Caco-2 (cell line): Measurements from ENCODE around the gene TBX4. TPM values are rescaled to one million over a fixed set of nuclear protein-coding genes. Genes with fewer than 3 reads are reported as not detected.

Experiments
- BruUV-seq: library from RNA; stranded (reverse); fragments of 400-500 nt; replicated peaks from 2 replicates; lab custom pipeline; 2021; lab: Mats Ljungman, UMichigan
- CTCF ChIA-PET: fragments of 300-600 bp; sonication (Branson Sonifier 250); formaldehyde crosslinking; loops from one replicate; lab custom pipeline; 2022; ENCODE audit warnings: antibody characterized with exemption; lab: Charles Lee
- POLR2A ChIA-PET: fragments of 300-600 bp; sonication (Branson Sonifier 250); formaldehyde crosslinking; loops from one replicate; lab custom pipeline; 2022; ENCODE audit warnings: antibody characterized with exemption; lab: Charles Lee
- DNase-seq, 2 experiments: peaks; one replicate each; pipeline versions ENCODE4 v3.0.0 to v3.0.0-alpha.2; 2020 to 2022
- H3K27me3 ChIP-seq: replicated peaks from 2 replicates; pipeline ENCODE4 v1.6.0; 2011; ENCODE audit warnings: low read length; ENCODE audit not compliant: control insufficient read depth, insufficient read depth
- H3K36me3 ChIP-seq: 2 replicates; pipeline ENCODE4 v1.5.1; 2011; ENCODE audit warnings: low read length; ENCODE audit not compliant: control insufficient read depth, insufficient read depth
- H3K4me1 ChIP-seq: fragments of 250-450 bp; sonication (Bioruptor Pico); 2 replicates; pipeline ENCODE4 v1.5.1; 2020; ENCODE audit warnings: mild to moderate bottlenecking
- H3K4me3 ChIP-seq: 2 replicates; pipeline ENCODE4 v1.5.1; 2011; ENCODE audit warnings: low read depth, mild to moderate bottlenecking, control low read depth, low read length
- H3K9me3 ChIP-seq: fragments of 250-450 bp; sonication (Bioruptor Pico); 2 replicates; pipeline ENCODE4 v1.5.1; 2020; ENCODE audit warnings: mild to moderate bottlenecking, moderate library complexity
- H3K27ac Mint-ChIP-seq: one replicate; pipeline ENCODE4 v1.8.0; 2022; ENCODE audit warnings: mixed read lengths; ENCODE audit not compliant: unreplicated experiment
- H3K27me3 Mint-ChIP-seq: one replicate; pipeline ENCODE4 v1.8.0; 2022; ENCODE audit warnings: mixed read lengths; ENCODE audit not compliant: insufficient read depth, unreplicated experiment
- H3K36me3 Mint-ChIP-seq: one replicate; pipeline ENCODE4 v1.8.0; 2022; ENCODE audit warnings: mild to moderate bottlenecking, mixed read lengths; ENCODE audit not compliant: insufficient read depth, unreplicated experiment
- H3K4me1 Mint-ChIP-seq: one replicate; pipeline ENCODE4 v1.8.0; 2022; ENCODE audit warnings: low read depth, mixed read lengths; ENCODE audit not compliant: unreplicated experiment
- H3K4me3 Mint-ChIP-seq: one replicate; pipeline ENCODE4 v1.8.0; 2022; ENCODE audit warnings: mild to moderate bottlenecking, moderate library complexity, mixed read lengths; ENCODE audit not compliant: unreplicated experiment
- H3K9me3 Mint-ChIP-seq: one replicate; pipeline ENCODE4 v1.8.0; 2022; ENCODE audit warnings: mixed read lengths; ENCODE audit not compliant: unreplicated experiment
- intact Hi-C: fragments of 100-400 bp; cut with micrococcal nuclease; formaldehyde crosslinking; loops from one replicate; pipeline ENCODE4 v1.10.0; 2022; ENCODE audit not compliant: unreplicated experiment
- total RNA-seq: library from RNA; stranded (reverse); gene quantifications from 2 replicates; pipeline ENCODE4 v1.2.3, GENCODE V29; 2022
- TF ChIP-seq, protein P1 (sequence below), 2 experiments: fragments of 200-600 bp in 1 of 2; IDR thresholded peaks; 1 replicate in 1 of 2; 2 replicates in 1 of 2; pipeline versions ENCODE4 v1.5.1 to v1.8.0; 2011 to 2022; ENCODE audit warnings: antibody characterized with exemption in 1 of 2, control low read depth in 1 of 2, inconsistent platforms in 1 of 2, low read depth in 1 of 2, low read length in 1 of 2, mild to moderate bottlenecking in 1 of 2, moderate library complexity in 1 of 2; ENCODE audit not compliant: insufficient read depth in 1 of 2, severe bottlenecking in 1 of 2, unreplicated experiment in 1 of 2

Gene TBX4
- total RNA-seq, 1 experiment from 2014 or later, result 2.5 TPM

DNA sequence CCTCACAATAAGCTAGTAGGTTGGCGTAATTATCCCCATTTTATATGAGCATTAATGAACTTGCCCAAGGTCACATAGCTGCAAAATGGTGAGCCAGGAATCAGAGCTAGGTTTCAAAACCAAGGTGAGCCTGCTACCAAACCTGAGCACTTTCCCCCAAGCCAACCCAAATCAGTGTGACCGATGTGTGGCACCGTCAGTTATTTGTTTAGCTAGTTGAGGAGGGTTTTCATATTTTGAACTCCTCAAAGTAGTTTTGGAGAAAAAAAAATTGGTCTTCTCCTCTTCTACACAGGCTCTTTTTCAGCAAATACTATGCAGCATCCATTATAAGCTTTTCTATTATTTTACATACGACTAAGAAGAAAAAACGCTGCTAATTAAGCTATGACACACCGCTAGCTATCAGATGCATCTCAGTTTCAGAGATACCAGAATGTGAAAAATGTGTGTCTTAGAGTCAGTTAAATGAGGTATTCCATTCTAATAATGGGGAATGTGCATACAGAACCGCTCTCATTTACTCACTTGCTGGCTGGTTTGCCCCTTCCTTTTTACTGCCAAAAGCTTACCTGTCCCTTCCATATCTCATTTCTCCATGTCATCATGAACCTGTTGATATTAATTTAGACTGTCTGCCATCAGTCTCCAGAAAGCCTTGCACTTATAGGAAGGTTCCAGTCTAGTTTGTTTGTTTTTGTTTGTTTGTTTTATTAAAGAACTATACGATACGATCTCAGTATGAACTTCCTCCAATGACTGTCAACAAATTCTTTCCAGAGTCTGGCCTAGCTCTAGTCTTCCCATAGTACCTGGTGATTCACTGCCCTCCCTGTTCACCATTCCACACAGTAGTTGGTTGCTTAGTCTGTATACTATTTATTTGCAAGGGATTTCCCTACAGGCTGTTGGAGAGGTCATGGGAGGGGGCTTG, 2.2 kb upstream of the TBX4 start:
- no peaks in the 10 kb centered on the region for H3K36me3 ChIP-seq
- H3K9me3 ChIP-seq, result peaks cover 8% of the 10 kb centered on the region
- DNase-seq, result no peak
- CTCF ChIA-PET, result interaction anchor here (0.6 to 0.8 kb wide), 2 partner anchors 37 to 61 kb away, joined by 3 to 4 read pairs; no protein-coding TSS in a partner anchor
- BruUV-seq, result no TSS peak
- POLR2A ChIA-PET, result no interaction called here
- intact Hi-C loops, result no loop called here
- peaks cover 18% of the 10 kb centered on the region for H3K9me3 Mint-ChIP-seq
- no peak overlapping the region for H3K4me3 ChIP-seq
- H3K36me3 Mint-ChIP-seq, result no peaks in the 10 kb centered on the region
- no peaks in the 10 kb centered on the region for H3K27me3 Mint-ChIP-seq
- TF ChIP-seq, protein P1, sequence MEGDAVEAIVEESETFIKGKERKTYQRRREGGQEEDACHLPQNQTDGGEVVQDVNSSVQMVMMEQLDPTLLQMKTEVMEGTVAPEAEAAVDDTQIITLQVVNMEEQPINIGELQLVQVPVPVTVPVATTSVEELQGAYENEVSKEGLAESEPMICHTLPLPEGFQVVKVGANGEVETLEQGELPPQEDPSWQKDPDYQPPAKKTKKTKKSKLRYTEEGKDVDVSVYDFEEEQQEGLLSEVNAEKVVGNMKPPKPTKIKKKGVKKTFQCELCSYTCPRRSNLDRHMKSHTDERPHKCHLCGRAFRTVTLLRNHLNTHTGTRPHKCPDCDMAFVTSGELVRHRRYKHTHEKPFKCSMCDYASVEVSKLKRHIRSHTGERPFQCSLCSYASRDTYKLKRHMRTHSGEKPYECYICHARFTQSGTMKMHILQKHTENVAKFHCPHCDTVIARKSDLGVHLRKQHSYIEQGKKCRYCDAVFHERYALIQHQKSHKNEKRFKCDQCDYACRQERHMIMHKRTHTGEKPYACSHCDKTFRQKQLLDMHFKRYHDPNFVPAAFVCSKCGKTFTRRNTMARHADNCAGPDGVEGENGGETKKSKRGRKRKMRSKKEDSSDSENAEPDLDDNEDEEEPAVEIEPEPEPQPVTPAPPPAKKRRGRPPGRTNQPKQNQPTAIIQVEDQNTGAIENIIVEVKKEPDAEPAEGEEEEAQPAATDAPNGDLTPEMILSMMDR (IDR thresholded peaks at IDR 0.05; ENCODE audit: insufficient read depth in 1 of 2, low read depth in 1 of 2, low read length in 1 of 2, severe bottlenecking in 1 of 2, unreplicated experiment in 1 of 2), result no peak
- H3K27ac Mint-ChIP-seq, result no peak overlapping the region
- peaks cover 9% of the 10 kb centered on the region for H3K4me1 ChIP-seq
- H3K27me3 ChIP-seq, result no peaks in the 10 kb centered on the region
- H3K4me1 Mint-ChIP-seq, result peaks cover 14% of the 10 kb centered on the region
- H3K4me3 Mint-ChIP-seq, result no peak overlapping the region

DNA sequence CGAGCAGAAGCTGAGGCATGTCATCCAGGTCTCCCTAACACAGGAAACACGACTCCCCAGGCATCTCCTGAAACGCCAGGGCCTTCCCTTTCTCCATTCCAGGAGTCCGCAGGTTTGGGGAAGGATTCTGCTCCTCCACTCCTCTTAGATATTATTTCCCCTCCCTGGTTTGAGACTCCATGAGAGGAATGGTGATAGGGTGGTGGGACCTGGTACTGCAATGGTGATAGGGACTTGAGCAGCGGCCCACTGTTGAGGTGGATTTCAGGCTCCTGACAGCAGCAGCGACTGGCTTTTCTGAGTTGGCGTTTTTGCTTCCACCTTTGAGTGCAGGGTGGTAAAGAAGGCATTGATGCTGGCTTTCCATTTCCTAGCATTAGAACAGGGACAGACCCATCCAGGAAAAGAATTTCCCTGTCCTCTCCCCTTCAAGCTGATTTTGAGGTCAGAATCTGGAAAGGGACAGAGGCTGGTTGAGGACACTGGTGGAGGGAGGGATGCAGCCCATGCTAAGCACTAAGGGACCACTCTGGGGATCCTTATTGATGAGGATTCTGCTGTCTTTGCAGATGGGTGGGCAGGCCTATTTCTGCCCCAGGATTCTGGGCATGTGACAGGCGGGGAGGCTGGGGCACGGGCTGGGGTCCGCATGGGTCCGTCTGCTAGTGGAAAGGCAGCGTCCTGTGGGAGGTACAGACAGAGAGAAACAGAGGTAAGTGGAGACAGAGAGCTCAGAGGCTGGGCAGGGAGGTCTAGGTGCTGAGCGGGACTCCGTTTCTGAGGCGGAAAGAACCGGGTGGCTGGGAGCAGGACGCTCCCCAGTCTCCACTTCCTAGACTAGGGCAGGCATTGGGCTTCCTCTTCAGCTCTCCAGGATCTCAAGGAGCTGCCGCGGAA, 1.3 kb upstream of the TBX4 start:
- Histone ChIP-seq H3K4me1 (peaks cover 18% of the 10 kb centered on the region), H3K27me3 (no peaks in the 10 kb centered on the region), H3K9me3 (peaks cover 8% of the 10 kb centered on the region), H3K36me3 (no peaks in the 10 kb centered on the region), H3K4me3 (no peak overlapping the region)
- no TSS peak for BruUV-seq
- Mint-ChIP-seq H3K4me3 (no peak overlapping the region), H3K27me3 (no peaks in the 10 kb centered on the region), H3K27ac (no peak overlapping the region), H3K4me1 (peaks cover 23% of the 10 kb centered on the region), H3K9me3 (peaks cover 18% of the 10 kb centered on the region), H3K36me3 (no peaks in the 10 kb centered on the region)
- ChIA-PET POLR2A (no interaction called here), CTCF (interaction anchor here (0.8 kb wide), 1 partner anchor 60 kb away, joined by 4 read pairs; no protein-coding TSS in a partner anchor)
- no peak for DNase-seq
- intact Hi-C loops, result no loop called here
- TF ChIP-seq, protein P1 (IDR thresholded peaks at IDR 0.05; ENCODE audit: insufficient read depth in 1 of 2, low read depth in 1 of 2, low read length in 1 of 2, severe bottlenecking in 1 of 2, unreplicated experiment in 1 of 2), result no peak
